Mucosa of rectum (tissue), 2 donors: ENCODE measurements around the gene OMG.

ENCODE experiments used
- H3K27ac ChIP-seq, 2 donors: one replicate each; pipeline ENCODE4 v1.7.0; 2013; ENCODE audit warnings: inconsistent platforms in 2 of 2, low read depth in 2 of 2, low read length in 2 of 2
- H3K27me3 ChIP-seq, 2 donors: one replicate each; pipeline ENCODE4 v1.7.0; 2013; ENCODE audit warnings: low read length in 2 of 2; ENCODE audit not compliant: control insufficient read depth in 2 of 2, insufficient read depth in 2 of 2
- H3K36me3 ChIP-seq, 2 donors: one replicate each; pipeline ENCODE4 v1.7.0; 2013; ENCODE audit warnings: low read length in 2 of 2; ENCODE audit not compliant: control insufficient read depth in 2 of 2, insufficient read depth in 2 of 2
- H3K4me1 ChIP-seq, 2 donors: one replicate each; pipeline ENCODE4 v1.7.0; 2013; ENCODE audit warnings: low read length in 2 of 2, mild to moderate bottlenecking in 1 of 2; ENCODE audit not compliant: control insufficient read depth in 2 of 2, insufficient read depth in 2 of 2
- H3K4me3 ChIP-seq, 2 donors: one replicate each; pipeline ENCODE4 v1.7.0; 2013; ENCODE audit warnings: low read length in 2 of 2
- H3K9ac ChIP-seq, 2 donors: one replicate each; pipeline ENCODE4 v1.7.0; 2013; ENCODE audit warnings: low read length in 2 of 2, low read depth in 1 of 2, mild to moderate bottlenecking in 1 of 2
- H3K9me3 ChIP-seq, 2 donors: one replicate each; pipeline ENCODE4 v1.7.0; 2013; ENCODE audit warnings: low read length in 2 of 2; ENCODE audit not compliant: control insufficient read depth in 2 of 2
- donor health status: healthy.
- donor health status: Normal muscosa, but diverticular disease.

Gene OMG

GRCh38 chr17:31250229-31250628, 46.8 kb downstream of the OMG start:
- Histone ChIP-seq H3K4me1 (no peaks in the 10 kb centered on the region), H3K9me3 (no peaks in the 10 kb centered on the region), H3K36me3 (peaks cover under 1 to 7% of the 10 kb centered on the region in 2 donors), H3K4me3 (no peak overlapping the region), H3K27me3 (no peaks in the 10 kb centered on the region), H3K27ac (no peak overlapping the region), H3K9ac (no peak overlapping the region)

- no peaks in the 10 kb centered on the region for H3K9me3 ChIP-seq
- H3K27me3 ChIP-seq, result no peaks in the 10 kb centered on the region
- H3K9ac ChIP-seq, result no peak overlapping the region
- no peaks in the 10 kb centered on the region for H3K4me1 ChIP-seq
- H3K27ac ChIP-seq, result no peak overlapping the region
- peaks cover 4 to 11% of the 10 kb centered on the region in 2 donors for H3K36me3 ChIP-seq
- no peak overlapping the region for H3K4me3 ChIP-seq
Observed at GRCh38 chr17:31249835-31250141, 47.3 kb downstream of the OMG start.

GRCh38 chr17:31248986-31249834, 47.8 kb downstream of the OMG start:
- Histone ChIP-seq H3K4me3 (no peak overlapping the region), H3K4me1 (no peaks in the 10 kb centered on the region), H3K9ac (no peak overlapping the region), H3K27me3 (no peaks in the 10 kb centered on the region), H3K36me3 (peaks cover 7 to 16% of the 10 kb centered on the region in 2 donors), H3K27ac (no peak overlapping the region), H3K9me3 (no peaks in the 10 kb centered on the region)
